Measurements from ENCODE around the gene CHTF18.
"Not testable (repeated sequence)": the region's sequence is repeated elsewhere in the genome, so short reads cannot be mapped to it uniquely, and the experiment has no call there.

Gene CHTF18

DNA sequence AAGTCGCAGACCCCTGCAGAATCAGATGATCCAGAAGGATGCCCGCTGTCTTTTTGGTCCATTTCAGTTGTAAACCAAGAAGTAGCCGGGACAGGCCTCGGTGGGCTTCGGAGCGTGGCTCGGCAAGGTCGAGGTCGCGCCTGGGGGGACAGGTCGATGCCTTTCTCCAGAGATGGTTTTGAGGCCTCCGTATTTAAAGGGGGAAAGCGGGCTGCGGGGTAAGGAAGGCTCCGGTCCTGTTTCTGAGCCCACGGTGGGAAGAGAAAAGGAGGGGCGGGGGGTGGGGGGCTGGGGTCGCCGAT lies 19.6 kb downstream of the CHTF18 start:
- DNase-seq (ENCODE audit: low read depth in 2 of 2), result no peak

- peak in 1 of 2 donors; percentile 26 for DNase-seq (ENCODE audit: low read depth in 2 of 2)
Observed at GRCh38 chr16:813204-813915, 24.9 kb downstream of the CHTF18 start.

DNA sequence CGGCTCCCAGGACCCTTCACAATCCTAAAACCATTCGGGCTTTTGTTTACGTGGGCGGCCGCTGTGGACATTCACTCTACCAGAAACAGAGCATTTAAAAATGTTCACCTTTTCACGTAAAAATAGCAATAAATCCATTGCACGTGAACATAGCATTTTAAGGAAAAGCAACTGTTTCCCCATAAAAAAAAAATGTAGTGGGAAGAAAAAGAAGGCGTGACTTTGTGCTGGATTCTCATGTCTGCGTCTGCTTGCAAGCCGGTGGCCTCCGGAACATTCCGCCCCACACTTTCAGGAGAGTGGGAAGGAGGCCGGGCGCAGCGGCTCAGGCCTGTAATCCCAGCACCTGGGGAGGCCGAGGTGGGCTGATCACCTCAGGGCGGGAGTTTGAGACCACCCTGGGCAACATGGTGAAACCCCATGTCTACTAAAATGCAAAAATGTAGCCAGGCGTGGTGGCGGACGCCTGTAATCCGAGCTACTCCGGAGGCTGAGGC lies 25.5 kb downstream of the CHTF18 start:
- DNase-seq (ENCODE audit: low read depth in 2 of 2), result no peak

- DNase-seq (ENCODE audit: low read depth in 2 of 2), result no peak
Observed at GRCh38 chr16:814974-815373, 26.6 kb downstream of the CHTF18 start.

- no peak for DNase-seq (ENCODE audit: low read depth in 2 of 2)
Observed at GRCh38 chr16:815861-816260, 27.4 kb downstream of the CHTF18 start.

GRCh38 chr16:817001-817906 lies 28.8 kb downstream of the CHTF18 start:
- DNase-seq (ENCODE audit: low read depth in 2 of 2), result no peak

GRCh38 chr16:818132-818531 lies 29.7 kb downstream of the CHTF18 start:
- DNase-seq (ENCODE audit: low read depth in 2 of 2), result no peak

- DNase-seq (ENCODE audit: low read depth in 2 of 2), result no peak
Observed at GRCh38 chr16:818592-818991, 30.2 kb downstream of the CHTF18 start.

DNA sequence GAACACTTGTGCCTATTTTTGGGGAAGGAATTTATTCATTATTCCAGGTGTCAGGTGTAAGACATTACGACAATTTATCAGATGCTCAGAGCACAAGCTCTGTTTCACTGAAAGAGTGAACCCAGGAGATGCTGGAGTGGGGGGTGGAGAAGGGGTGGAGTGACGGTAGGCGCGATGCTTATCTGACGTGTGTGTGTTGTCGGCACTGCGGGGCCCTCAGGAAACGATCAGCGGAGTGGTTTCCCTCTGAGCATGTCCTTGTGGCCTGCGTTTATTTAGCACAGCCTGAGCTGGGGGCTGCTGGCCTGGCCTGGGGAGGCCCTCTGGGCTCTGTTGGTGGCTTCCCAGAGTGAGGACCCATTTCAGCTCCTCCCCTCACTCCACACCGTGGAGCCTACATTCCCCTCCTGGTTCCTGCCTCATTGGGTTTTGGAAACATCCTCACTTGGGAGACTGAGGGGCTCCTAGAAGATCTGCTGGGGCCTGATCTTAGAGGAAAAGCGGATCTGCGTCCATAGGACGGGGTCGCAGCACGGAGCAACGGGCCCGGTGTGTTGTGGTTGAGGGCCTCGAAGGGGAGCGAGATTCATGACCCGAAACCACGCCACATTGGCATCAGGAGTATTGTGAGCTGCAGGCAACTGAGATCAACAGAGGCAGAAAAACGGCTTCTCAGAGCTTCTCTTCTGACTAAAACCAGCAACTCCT lies 31.1 kb downstream of the CHTF18 start:
- DNase-seq (ENCODE audit: low read depth in 2 of 2), result no peak

DNA sequence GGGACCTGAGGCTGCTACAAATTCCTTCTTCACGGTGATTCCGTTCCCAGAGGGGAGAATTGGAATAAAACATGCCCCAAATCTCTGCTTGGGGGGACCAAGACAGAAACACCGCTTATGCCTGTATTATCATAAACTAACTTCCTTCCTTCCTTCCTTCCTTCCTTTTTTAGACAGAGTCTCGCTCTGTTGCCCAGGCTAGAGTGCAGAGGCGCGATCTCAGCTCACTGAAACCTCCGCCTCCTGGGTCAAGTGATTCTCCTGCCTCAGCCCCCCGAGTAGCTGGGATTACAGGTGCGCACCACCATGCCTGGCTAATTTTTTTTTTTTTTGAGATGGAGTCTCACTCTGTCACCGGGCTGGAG lies 31.6 kb downstream of the CHTF18 start:
- DNase-seq (ENCODE audit: low read depth in 2 of 2), result not testable (repeated sequence)

- no peak for DNase-seq (ENCODE audit: low read depth in 2 of 2)
Observed at GRCh38 chr16:820748-821147, 32.3 kb downstream of the CHTF18 start.

GRCh38 chr16:821751-822150 lies 33.3 kb downstream of the CHTF18 start:
- no peak for DNase-seq (ENCODE audit: low read depth in 2 of 2)

DNA sequence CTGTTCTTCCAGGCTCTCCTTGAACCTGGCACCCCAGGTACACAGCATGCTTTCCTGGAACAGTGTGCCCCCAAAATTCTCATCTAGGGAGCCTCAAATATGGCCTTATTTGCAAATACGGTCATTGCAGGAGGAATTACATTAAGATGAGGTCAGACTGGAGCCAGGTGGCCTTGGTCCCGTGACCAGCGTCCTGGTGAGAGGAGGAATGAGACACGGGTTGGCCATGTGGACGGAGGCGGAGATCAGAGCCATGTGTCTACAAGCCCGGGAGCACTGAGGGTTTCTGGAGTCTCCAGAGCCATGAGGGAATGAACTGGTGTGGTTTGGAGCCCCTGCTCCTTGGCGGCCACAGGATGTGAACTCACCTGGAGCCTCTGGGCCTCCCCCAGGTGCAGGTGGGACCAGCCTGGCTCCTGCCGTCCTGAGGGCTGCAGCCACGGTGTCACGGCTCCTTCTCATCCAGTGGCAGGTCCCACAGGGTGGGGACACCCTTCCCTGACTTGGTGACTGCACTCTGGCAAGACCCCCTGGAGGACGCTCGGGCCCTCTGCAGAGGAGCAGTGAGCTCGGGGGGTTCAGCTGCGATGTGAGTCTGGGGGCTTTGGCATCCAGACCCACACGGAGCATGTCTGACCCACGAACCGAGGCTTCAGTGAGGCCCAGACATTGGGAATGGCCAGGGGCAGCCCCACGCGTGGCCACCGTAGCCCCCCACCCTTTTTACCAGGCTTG lies 33.9 kb downstream of the CHTF18 start:
- no peak for DNase-seq (ENCODE audit: low read depth in 2 of 2)

DNA sequence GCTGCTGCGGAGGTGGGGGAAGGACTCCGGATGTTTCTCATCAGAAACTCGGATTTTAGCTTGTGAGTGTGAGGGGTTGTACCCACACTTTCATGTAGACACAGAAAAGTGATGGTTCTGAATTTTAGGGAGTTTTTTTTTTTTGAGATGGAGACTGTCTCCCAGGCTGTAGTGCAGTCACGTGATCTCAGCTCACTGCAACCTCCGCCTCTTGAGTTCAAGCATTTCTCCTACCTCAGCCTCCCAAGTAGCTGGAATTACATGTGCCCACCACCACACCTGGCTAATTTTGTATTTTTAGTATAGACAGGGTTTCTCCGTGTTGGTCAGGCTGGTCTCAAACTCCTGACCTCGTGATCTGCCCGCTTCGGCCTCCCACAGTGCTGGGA lies 34.5 kb downstream of the CHTF18 start:
- no peak for DNase-seq (ENCODE audit: low read depth in 2 of 2)

GRCh38 chr16:824194-824593 lies 35.8 kb downstream of the CHTF18 start:
- DNase-seq (ENCODE audit: low read depth in 2 of 2), result no peak

DNA sequence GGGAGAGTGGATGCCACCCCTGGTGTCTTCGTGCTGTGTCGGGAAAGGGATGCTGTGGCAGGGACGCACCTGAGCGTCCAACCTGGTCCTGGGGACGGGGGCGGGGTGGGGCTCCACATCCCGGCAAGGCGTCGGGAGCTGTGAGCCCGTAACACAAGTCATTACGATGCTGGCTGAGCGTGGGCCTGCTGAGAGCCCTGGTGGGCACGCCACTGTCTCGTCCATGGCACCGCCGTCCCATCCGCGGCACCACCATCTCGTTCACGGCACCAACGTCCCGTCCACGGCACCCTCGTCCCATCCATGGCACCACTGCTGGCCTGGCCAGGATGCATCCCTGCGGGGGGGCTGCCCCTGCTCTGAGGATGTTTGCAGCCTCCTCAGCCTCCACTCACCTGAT lies 36.2 kb downstream of the CHTF18 start:
- no peak for DNase-seq (ENCODE audit: low read depth in 2 of 2)

GRCh38 chr16:825341-826061 lies 37.1 kb downstream of the CHTF18 start:
- no peak for DNase-seq (ENCODE audit: low read depth in 2 of 2)

- no peak for DNase-seq (ENCODE audit: low read depth in 2 of 2)
Observed at GRCh38 chr16:827513-827912, 39.1 kb downstream of the CHTF18 start.

DNA sequence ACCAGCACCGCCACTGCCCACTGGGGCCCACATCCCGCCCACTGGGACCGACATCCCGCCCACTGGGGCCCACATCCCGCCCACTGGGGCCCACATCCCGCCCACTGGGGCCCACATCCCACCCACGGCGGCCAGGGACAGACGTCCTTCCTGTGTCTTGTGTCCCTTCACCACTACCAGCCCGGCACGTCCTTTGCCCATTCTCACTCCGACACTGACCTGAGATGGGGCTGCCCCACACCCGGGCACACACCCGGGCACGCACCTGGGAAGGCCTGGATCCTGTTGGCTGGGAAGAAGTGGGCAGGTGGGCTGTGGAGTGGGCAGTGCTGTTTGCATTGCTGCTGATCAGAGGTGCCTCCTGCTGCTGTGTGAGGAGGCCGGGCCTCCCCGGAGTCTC lies 40.5 kb downstream of the CHTF18 start:
- DNase-seq (ENCODE audit: low read depth in 2 of 2), result no peak

- no peak for DNase-seq (ENCODE audit: low read depth in 2 of 2)
Observed at GRCh38 chr16:830107-830870, 41.9 kb downstream of the CHTF18 start.

Measured in stimulated activated CD8-positive, alpha-beta memory T cell treated with anti-CD3 and anti-CD28 coated beads, Interleukin-7, amount 100 ng/mL, for 4 hours (primary cell).